Sigmoid colon (tissue), 7 donors: Measurements from ENCODE around the gene VAT1L. TPM values are rescaled to one million over a fixed set of nuclear protein-coding genes. Genes with fewer than 3 reads are reported as not detected.

Experiments
- DNase-seq: peaks from one replicate; pipeline ENCODE4 v3.0.0-alpha.2; 2019
- H3K27ac ChIP-seq, 4 donors: fragments of 200-600 bp; sonication (generic); one replicate each; pipeline ENCODE4 v1.5.1; 2016 to 2019; ENCODE audit warnings: mild to moderate bottlenecking in 1 of 4
- H3K27me3 ChIP-seq, 3 donors: fragments of 200-600 bp; sonication (generic); one replicate each; pipeline ENCODE4 v1.5.1; 2019; ENCODE audit warnings: mild to moderate bottlenecking in 1 of 3
- H3K36me3 ChIP-seq, 4 donors: fragments of 200-600 bp; sonication (generic); one replicate each; pipeline ENCODE4 v1.5.1; 2016 to 2019
- H3K4me1 ChIP-seq, 4 donors: fragments of 200-600 bp; sonication (generic); one replicate each; pipeline ENCODE4 v1.5.1; 2017 to 2019
- H3K4me3 ChIP-seq, 4 donors: fragments of 200-600 bp; sonication (generic); one replicate each; pipeline ENCODE4 v1.5.1; 2017 to 2019; ENCODE audit warnings: mild to moderate bottlenecking in 2 of 4, moderate library complexity in 1 of 4
- H3K9me3 ChIP-seq, 4 donors: fragments of 200-600 bp in 3 of 4; sonication (generic) in 3 of 4; one replicate each; pipeline versions ENCODE4 v1.5.1 to v1.6.1; 2013 to 2019
- CTCF ChIP-seq, 4 experiments: fragments of 450-650 bp in 3 of 4; fragments of 200-600 bp in 1 of 4; IDR thresholded peaks; one replicate each; pipeline ENCODE4 v1.5.1; 2016 to 2019; ENCODE audit warnings: antibody characterized with exemption in 4 of 4, mild to moderate bottlenecking in 3 of 4, moderate library complexity in 2 of 4
- EP300 ChIP-seq, 4 donors: sonication (generic); formaldehyde crosslinking; IDR thresholded peaks; one replicate each; pipeline ENCODE4 v1.6.1; 2017; ENCODE audit warnings: antibody characterized with exemption in 4 of 4
- POLR2A ChIP-seq, 2 donors: fragments of 450-650 bp; IDR thresholded peaks; one replicate each; pipeline ENCODE4 v1.6.1; 2016; ENCODE audit warnings: antibody characterized with exemption in 2 of 2, mild to moderate bottlenecking in 2 of 2, moderate library complexity in 2 of 2
- POLR2AphosphoS5 ChIP-seq, 4 donors: sonication (generic); formaldehyde crosslinking; IDR thresholded peaks; one replicate each; pipeline ENCODE4 v1.6.1; 2017; ENCODE audit warnings: antibody characterized with exemption in 4 of 4
- WGBS, 2 donors: extraction: QIAGEN DNeasy Blood & Tissue Kit; methylation state at CpG; one replicate each; pipeline ENCODE4 v1.1.7; 2013; 5-methylcytosine and 5-hydroxymethylcytosine counted together
- intact Hi-C: fragments of 100-400 bp; cut with DNase I; formaldehyde crosslinking; loops from one replicate; pipeline ENCODE4 v1.15.1; 2023
- polyA plus RNA-seq, 3 donors: library from polyadenylated mRNA; stranded (reverse); fragments of 200-250 nt; gene quantifications; one replicate each; pipeline ENCODE4 v1.2.3, GENCODE V29; 2013
- total RNA-seq, 4 donors: library from RNA; depleted of rRNA; stranded (reverse); fragments of >200 nt; gene quantifications; one replicate each; pipeline ENCODE4 v1.1.0, GENCODE V29; 2016
- donor health status: healthy with polysubstance abuse.
- donor health status: Bipolar disorder and iron deficiency.
- donor health status: healthy.

The VAT1L gene
- total and polyA plus RNA-seq, 7 donors = 0.60 to 6.4 (median 4.5) TPM

- Histone ChIP-seq H3K4me3 (no peak overlapping the region), H3K9me3 (no peaks in the 10 kb centered on the region), H3K36me3 (no peaks in the 10 kb centered on the region), H3K27me3 (no peaks in the 10 kb centered on the region), H3K27ac (no peak overlapping the region), H3K4me1 (no peaks in the 10 kb centered on the region)
- TF ChIP-seq EP300 (IDR thresholded peaks at IDR 0.05) (no peak), POLR2AphosphoS5 (IDR thresholded peaks at IDR 0.05) (no peak), CTCF (IDR thresholded peaks at IDR 0.05) (no peak), POLR2A (IDR thresholded peaks at IDR 0.05) (no peak)
- 73 to 88% methylated on average over 10 of the region's 10 CpGs for WGBS, 2 donors
- intact Hi-C loops = no loop called here
- no peak for DNase-seq
Measured at GRCh38 chr16:77833921-77834634, 45.7 kb downstream of the VAT1L start.

GRCh38 chr16:77834635-77835540, 46.5 kb downstream of the VAT1L start:
- Histone ChIP-seq H3K27me3 (no peaks in the 10 kb centered on the region), H3K27ac (no peak overlapping the region), H3K36me3 (no peaks in the 10 kb centered on the region), H3K9me3 (no peaks in the 10 kb centered on the region), H3K4me3 (no peak overlapping the region), H3K4me1 (no peaks in the 10 kb centered on the region)
- intact Hi-C loops = no loop called here
- 81 to 91% methylated on average over 6 of the region's 6 CpGs for WGBS, 2 donors
- no peak for TF ChIP-seq EP300 (IDR thresholded peaks at IDR 0.05)
- no peak for TF ChIP-seq CTCF (IDR thresholded peaks at IDR 0.05)
- TF ChIP-seq POLR2AphosphoS5 (IDR thresholded peaks at IDR 0.05) = no peak
- TF ChIP-seq POLR2A (IDR thresholded peaks at IDR 0.05) = no peak
- DNase-seq = no peak

- Histone ChIP-seq H3K27ac (no peak overlapping the region), H3K4me3 (no peak overlapping the region), H3K4me1 (no peaks in the 10 kb centered on the region), H3K9me3 (no peaks in the 10 kb centered on the region), H3K27me3 (no peaks in the 10 kb centered on the region), H3K36me3 (no peaks in the 10 kb centered on the region)
- 90 to 92% methylated on average over 5 of the region's 5 CpGs for WGBS, 2 donors
- TF ChIP-seq POLR2A (IDR thresholded peaks at IDR 0.05) (no peak), POLR2AphosphoS5 (IDR thresholded peaks at IDR 0.05) (no peak), EP300 (IDR thresholded peaks at IDR 0.05) (no peak), CTCF (IDR thresholded peaks at IDR 0.05) (no peak)
- DNase-seq = no peak
- intact Hi-C loops = no loop called here
Measured at GRCh38 chr16:77836801-77837200, 48.4 kb downstream of the VAT1L start.

- H3K4me3 ChIP-seq = no peak overlapping the region
- H3K27ac ChIP-seq = no peak overlapping the region
- no peak for DNase-seq
- intact Hi-C loops = no loop called here
- H3K9me3 ChIP-seq = no peaks in the 10 kb centered on the region
- TF ChIP-seq POLR2A (IDR thresholded peaks at IDR 0.05) (no peak), EP300 (IDR thresholded peaks at IDR 0.05) (no peak), POLR2AphosphoS5 (IDR thresholded peaks at IDR 0.05) (no peak), CTCF (IDR thresholded peaks at IDR 0.05) (no peak)
- H3K36me3 ChIP-seq = no peaks in the 10 kb centered on the region
- no peaks in the 10 kb centered on the region for H3K4me1 ChIP-seq
- H3K27me3 ChIP-seq = no peaks in the 10 kb centered on the region
- 86 to 93% methylated on average over 7 of the region's 7 CpGs for WGBS, 2 donors
Measured at GRCh38 chr16:77838597-77839255, 50.4 kb downstream of the VAT1L start.
